NB4 (cell line): ENCODE measurements around the gene CEPT1.

Experiments used
- CTCF ChIP-seq: IDR thresholded peaks from one replicate; pipeline ENCODE4 v1.5.1; 2012; ENCODE audit warnings: low read depth, low read length
- MYC ChIP-seq: IDR thresholded peaks from 2 replicates; pipeline ENCODE4 v1.6.1; 2011; ENCODE audit warnings: low read depth, low read length
- POLR2A ChIP-seq: IDR thresholded peaks from 2 replicates; pipeline ENCODE4 v1.6.1; 2011; ENCODE audit warnings: mild to moderate bottlenecking; ENCODE audit not compliant: insufficient read length; ENCODE audit errors: extremely low read depth

GRCh38 chr1:111175349-111175748, 35.3 kb downstream of the CEPT1 start:
- TF ChIP-seq CTCF, result no peak
- no peak for TF ChIP-seq POLR2A
- no peak for TF ChIP-seq MYC
